Glutamatergic neuron (in vitro differentiated cells): Measurements from ENCODE around the gene BAG1. TPM values are rescaled to one million over a fixed set of nuclear protein-coding genes. Genes with fewer than 3 reads are reported as not detected.

Experiments
- DNase-seq: peaks from one replicate; pipeline ENCODE4 v3.0.0; 2022
- H3K27ac Mint-ChIP-seq: one replicate; pipeline ENCODE4 v1.8.0; 2020; ENCODE audit warnings: mild to moderate bottlenecking, mixed read lengths, inconsistent platforms; ENCODE audit not compliant: unreplicated experiment
- H3K27me3 Mint-ChIP-seq: one replicate; pipeline ENCODE4 v1.8.0; 2020; ENCODE audit warnings: mild to moderate bottlenecking, moderate library complexity, mixed read lengths, inconsistent platforms; ENCODE audit not compliant: unreplicated experiment
- H3K36me3 Mint-ChIP-seq: one replicate; pipeline ENCODE4 v1.8.0; 2020; ENCODE audit warnings: mild to moderate bottlenecking, mixed read lengths, inconsistent platforms; ENCODE audit not compliant: unreplicated experiment
- H3K4me1 Mint-ChIP-seq: one replicate; pipeline ENCODE4 v1.8.0; 2020; ENCODE audit warnings: mild to moderate bottlenecking, low read depth, mixed read lengths, inconsistent platforms; ENCODE audit not compliant: unreplicated experiment
- H3K4me3 Mint-ChIP-seq: one replicate; pipeline ENCODE4 v1.8.0; 2020; ENCODE audit warnings: mild to moderate bottlenecking, mixed read lengths, inconsistent platforms; ENCODE audit not compliant: unreplicated experiment
- H3K9me3 Mint-ChIP-seq: one replicate; pipeline ENCODE4 v1.8.0; 2020; ENCODE audit warnings: mild to moderate bottlenecking, moderate library complexity, mixed read lengths, inconsistent platforms; ENCODE audit not compliant: unreplicated experiment
- total RNA-seq: library from RNA; stranded (reverse); fragmentation: NEBNext Ultra II Directional; extraction: Animal tissue kit (Norgen Biotek cat#: 25700); gene quantifications from one replicate; pipeline ENCODE4 v1.2.1, GENCODE V29; 2021; ENCODE audit not compliant: unreplicated experiment
- TF ChIP-seq, protein P1 (sequence below): fragments of 200-600 bp; sonication (generic); IDR thresholded peaks from one replicate; pipeline ENCODE4 v1.5.0; 2021; ENCODE audit not compliant: partially characterized antibody, unreplicated experiment

Gene BAG1
- total RNA-seq, 1 donor from 2014 or later, result 92.5 TPM

DNA sequence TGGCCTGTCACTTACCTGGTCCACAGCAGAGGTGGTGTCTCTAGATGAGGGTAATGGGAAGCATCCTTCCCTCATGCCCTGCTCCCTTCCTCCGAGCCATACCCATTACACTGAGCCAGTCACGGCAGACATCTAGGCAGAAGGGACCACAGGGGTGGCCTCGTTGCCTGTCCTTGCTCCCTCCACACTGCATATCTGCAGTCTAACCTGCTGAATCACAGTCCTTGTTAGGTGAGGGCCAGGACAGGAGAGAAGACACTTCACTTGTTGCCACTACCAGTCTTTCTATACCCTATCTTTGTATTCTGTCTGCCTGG is 43.0 kb downstream of the BAG1 start:
- Mint-ChIP-seq H3K36me3 (no peaks in the 10 kb centered on the region), H3K27me3 (peaks cover 5% of the 10 kb centered on the region)

DNA sequence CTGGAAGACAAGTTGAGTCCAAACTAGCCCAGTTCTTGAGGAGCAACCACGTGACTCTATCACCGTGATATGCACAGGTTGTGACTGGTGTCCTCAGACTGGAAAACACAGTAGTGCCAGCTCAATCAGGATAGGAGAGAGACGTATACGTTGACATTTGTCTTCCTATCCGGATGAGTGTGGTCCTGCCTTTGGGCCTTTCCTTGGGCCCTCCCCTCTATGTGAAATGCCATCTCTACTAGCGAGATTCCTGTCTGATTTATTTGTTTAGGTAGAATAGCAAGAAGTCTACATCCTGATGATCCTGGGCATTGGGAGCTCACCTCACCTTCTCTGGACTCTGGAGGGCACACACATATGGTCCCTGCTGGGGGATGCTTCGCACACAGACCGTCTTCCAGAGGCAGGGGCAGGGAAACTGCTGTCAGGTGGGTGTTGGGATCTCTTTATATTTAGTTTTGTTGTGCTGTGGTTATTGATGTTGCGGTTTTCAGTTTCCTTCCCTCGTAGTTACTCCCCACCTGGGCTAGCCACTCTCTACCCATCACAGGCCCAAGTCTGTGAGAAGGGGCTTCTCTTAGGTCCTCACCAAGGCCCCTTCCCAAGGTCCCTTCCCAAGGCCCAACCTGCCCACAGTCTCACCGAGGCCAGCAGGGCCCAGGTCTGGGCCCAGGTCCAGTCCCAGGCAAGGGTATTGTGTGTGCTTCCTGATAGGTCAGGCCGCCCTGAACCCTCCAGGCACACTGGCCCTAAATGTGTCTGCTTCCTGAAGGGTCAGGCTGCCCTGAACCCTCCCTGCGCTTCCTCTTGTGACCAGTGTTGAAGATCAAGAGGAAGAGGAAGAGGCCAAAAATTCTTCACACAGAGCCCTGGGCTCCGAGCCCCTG is 43.6 kb downstream of the BAG1 start:
- Mint-ChIP-seq H3K4me3 (no peak overlapping the region), H3K4me1 (no peaks in the 10 kb centered on the region), H3K27me3 (peaks cover 5% of the 10 kb centered on the region), H3K36me3 (no peaks in the 10 kb centered on the region), H3K27ac (no peak overlapping the region), H3K9me3 (no peaks in the 10 kb centered on the region)
- DNase-seq, result no peak
- TF ChIP-seq, protein P1, sequence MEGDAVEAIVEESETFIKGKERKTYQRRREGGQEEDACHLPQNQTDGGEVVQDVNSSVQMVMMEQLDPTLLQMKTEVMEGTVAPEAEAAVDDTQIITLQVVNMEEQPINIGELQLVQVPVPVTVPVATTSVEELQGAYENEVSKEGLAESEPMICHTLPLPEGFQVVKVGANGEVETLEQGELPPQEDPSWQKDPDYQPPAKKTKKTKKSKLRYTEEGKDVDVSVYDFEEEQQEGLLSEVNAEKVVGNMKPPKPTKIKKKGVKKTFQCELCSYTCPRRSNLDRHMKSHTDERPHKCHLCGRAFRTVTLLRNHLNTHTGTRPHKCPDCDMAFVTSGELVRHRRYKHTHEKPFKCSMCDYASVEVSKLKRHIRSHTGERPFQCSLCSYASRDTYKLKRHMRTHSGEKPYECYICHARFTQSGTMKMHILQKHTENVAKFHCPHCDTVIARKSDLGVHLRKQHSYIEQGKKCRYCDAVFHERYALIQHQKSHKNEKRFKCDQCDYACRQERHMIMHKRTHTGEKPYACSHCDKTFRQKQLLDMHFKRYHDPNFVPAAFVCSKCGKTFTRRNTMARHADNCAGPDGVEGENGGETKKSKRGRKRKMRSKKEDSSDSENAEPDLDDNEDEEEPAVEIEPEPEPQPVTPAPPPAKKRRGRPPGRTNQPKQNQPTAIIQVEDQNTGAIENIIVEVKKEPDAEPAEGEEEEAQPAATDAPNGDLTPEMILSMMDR, result no peak

More for the DNA sequence above, 43.0 kb downstream of the BAG1 start:
- no peaks in the 10 kb centered on the region for H3K9me3 Mint-ChIP-seq
- H3K4me1 Mint-ChIP-seq, result no peaks in the 10 kb centered on the region
- no peak overlapping the region for H3K27ac Mint-ChIP-seq
- TF ChIP-seq, protein P1, result no peak
- H3K4me3 Mint-ChIP-seq, result no peak overlapping the region
- DNase-seq, result no peak

DNA sequence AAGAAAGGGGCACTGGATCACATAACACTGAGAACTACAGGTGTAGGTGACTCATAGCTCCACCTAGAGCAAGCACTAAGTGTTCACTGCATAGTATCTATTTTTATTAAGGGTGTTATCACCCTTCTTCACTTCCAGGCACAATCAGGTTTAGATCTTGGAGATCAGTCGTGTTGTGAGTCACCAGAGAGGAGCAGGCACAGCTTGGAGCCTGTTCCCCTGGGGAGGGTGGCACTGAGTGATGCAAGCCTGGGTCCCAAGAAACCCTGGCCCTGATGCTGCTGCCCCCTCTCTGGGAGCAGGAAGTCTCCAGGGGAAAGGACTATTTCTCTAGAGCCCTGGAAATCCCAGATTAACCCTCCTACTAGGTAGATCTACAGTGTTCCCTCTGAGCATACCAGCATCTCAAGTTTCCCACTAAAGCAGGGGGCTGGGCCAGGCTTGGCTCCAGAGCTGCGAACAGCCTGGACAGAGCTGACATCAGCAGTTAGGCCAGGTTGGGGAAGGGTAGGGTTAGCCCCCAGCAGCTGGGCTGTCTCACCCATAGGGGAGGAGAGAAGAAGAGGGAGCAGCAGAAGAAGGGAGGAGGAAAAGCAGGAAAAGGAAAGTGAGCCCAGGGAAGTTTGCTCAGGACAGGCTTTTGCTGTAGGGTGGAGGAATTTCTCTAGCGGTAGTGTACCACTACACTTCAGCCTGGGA is 52.7 kb downstream of the BAG1 start:
- TF ChIP-seq, protein P1, result no peak
- no peaks in the 10 kb centered on the region for H3K9me3 Mint-ChIP-seq
- H3K27me3 Mint-ChIP-seq, result no peaks in the 10 kb centered on the region
- no peak overlapping the region for H3K27ac Mint-ChIP-seq
- no peak for DNase-seq
- H3K4me1 Mint-ChIP-seq, result no peaks in the 10 kb centered on the region
- H3K4me3 Mint-ChIP-seq, result no peak overlapping the region
- no peaks in the 10 kb centered on the region for H3K36me3 Mint-ChIP-seq

DNA sequence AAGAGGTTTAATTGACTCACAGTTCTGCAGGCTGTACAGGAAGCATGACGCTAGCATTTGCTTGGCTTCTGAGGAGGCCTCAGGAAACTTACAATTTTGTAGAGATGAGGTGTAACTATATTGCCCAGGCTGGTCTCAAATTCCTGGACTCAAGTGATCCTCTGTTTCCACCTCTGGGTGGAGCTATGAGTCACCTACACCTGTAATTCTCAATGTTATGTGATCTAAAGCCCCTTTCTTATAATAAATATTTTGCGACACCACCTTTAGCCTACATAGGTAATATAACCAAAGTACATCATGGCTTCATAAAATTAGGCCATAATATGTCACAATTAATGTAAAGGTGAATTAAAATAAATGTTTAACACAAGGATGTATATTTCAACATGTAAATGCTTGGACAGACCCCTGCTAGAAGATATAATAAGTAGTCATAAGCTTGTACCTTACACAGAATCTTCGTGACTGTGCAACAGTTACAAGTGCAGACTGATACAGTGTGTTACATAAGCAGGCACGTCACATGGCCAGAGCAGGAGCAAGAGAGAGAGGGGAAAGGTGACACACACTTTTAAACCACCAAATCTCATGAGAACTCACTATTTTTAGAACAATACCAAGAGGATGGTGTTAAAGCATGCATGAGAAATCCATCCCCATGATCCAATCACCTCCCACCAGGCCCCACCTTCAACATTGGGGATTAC is 54.3 kb downstream of the BAG1 start:
- no peak overlapping the region for H3K4me3 Mint-ChIP-seq
- no peaks in the 10 kb centered on the region for H3K4me1 Mint-ChIP-seq
- no peak overlapping the region for H3K27ac Mint-ChIP-seq
- H3K27me3 Mint-ChIP-seq, result peaks cover 2% of the 10 kb centered on the region
- TF ChIP-seq, protein P1, result no peak
- H3K36me3 Mint-ChIP-seq, result no peaks in the 10 kb centered on the region
- no peak for DNase-seq
- no peaks in the 10 kb centered on the region for H3K9me3 Mint-ChIP-seq
